GM10248 (cell line): ENCODE data around the gene OR4K15.

ENCODE experiments used
- CTCF ChIA-PET: fragments of 300-600 bp; sonication (Branson Sonifier 250); formaldehyde crosslinking; extraction: SDS; loops from one replicate; lab custom pipeline; 2021; ENCODE audit warnings: antibody characterized with exemption; lab: Yijun Ruan, JAX
- POLR2A ChIA-PET: fragments of 350-650 bp; sonication (Branson Sonifier 250); formaldehyde crosslinking; extraction: SDS; loops from one replicate; lab custom pipeline; 2020; ENCODE audit warnings: antibody characterized with exemption; lab: Yijun Ruan, JAX
- DNase-seq: peaks from one replicate; pipeline ENCODE4 v3.0.0; 2012; ENCODE audit errors: extremely low spot score
- CTCF ChIP-seq: IDR thresholded peaks from 2 replicates; pipeline ENCODE4 v1.5.1; 2012; ENCODE audit warnings: mild to moderate bottlenecking, low read depth; ENCODE audit errors: extremely low read depth, missing control alignments, control extremely low read depth

OR4K15 gene

GRCh38 chr14:19993438-19993837, 18.0 kb downstream of the OR4K15 start:
- no peak for TF ChIP-seq CTCF
- POLR2A ChIA-PET, result no interaction called here

GRCh38 chr14:20001863-20002262, 26.5 kb downstream of the OR4K15 start, which contains the start of gene OR4Q2:
Gene OR4Q2 (plus strand): TSS chr14:20002163.
- CTCF ChIA-PET, result interaction anchor here (1.2 kb wide), 1 partner anchor 12 kb away, joined by 3 read pairs; no protein-coding TSS in a partner anchor
- POLR2A ChIA-PET, result no interaction called here
- TF ChIP-seq CTCF, result no peak
- DNase-seq, result no peak

More at GRCh38 chr14:19993438-19993837, 18.0 kb downstream of the OR4K15 start:
- no peak for DNase-seq
- CTCF ChIA-PET, result no interaction called here

- CTCF ChIA-PET, result interaction anchor here (1.2 kb wide), 1 partner anchor 12 kb away, joined by 3 read pairs; no protein-coding TSS in a partner anchor
- no peak for TF ChIP-seq CTCF
- DNase-seq, result no peak
- POLR2A ChIA-PET, result no interaction called here
Observed at GRCh38 chr14:20002319-20002718, 26.9 kb downstream of the OR4K15 start.

GRCh38 chr14:20008156-20008555, 32.8 kb downstream of the OR4K15 start:
- ChIA-PET CTCF (no interaction called here), POLR2A (no interaction called here)
- TF ChIP-seq CTCF, result no peak
- no peak for DNase-seq

- no peak for DNase-seq
- CTCF ChIA-PET, result no interaction called here
- POLR2A ChIA-PET, result no interaction called here
- TF ChIP-seq CTCF, result no peak
Observed at GRCh38 chr14:20019257-20019865, 44.0 kb downstream of the OR4K15 start, which contains the start of gene OR4K14. Gene OR4K14 (minus strand): TSS chr14:20019307. CDS start chr14:20015193, 4,114 bp downstream.
